Activated naive CD4-positive, alpha-beta T cell treated with anti-CD3 and anti-CD28 coated beads for 36 hours (primary cell): ENCODE results near the gene LRRC37B. TPM values are rescaled to one million over a fixed set of nuclear protein-coding genes. Genes with fewer than 3 reads are reported as not detected.

Source experiments
- CTCF ChIA-PET: fragments of 350-600 bp; sonication (Branson Sonifier 250); formaldehyde crosslinking; loops from one replicate; lab custom pipeline; 2021; ENCODE audit warnings: antibody characterized with exemption; lab: Charles Lee
- DNase-seq: peaks from one replicate; pipeline ENCODE4 v3.0.0-alpha.2; 2020
- H3K27ac Mint-ChIP-seq: one replicate; pipeline ENCODE4 v1.8.0; 2021; ENCODE audit warnings: mild to moderate bottlenecking, mixed read lengths
- H3K27me3 Mint-ChIP-seq: one replicate; pipeline ENCODE4 v1.8.0; 2021; ENCODE audit warnings: low read depth, mixed read lengths
- H3K36me3 Mint-ChIP-seq: one replicate; pipeline ENCODE4 v1.8.0; 2021; ENCODE audit warnings: low read depth, mixed read lengths
- H3K4me1 Mint-ChIP-seq: one replicate; pipeline ENCODE4 v1.8.0; 2021; ENCODE audit warnings: low read depth, mixed read lengths
- H3K4me3 Mint-ChIP-seq: one replicate; pipeline ENCODE4 v1.8.0; 2021; ENCODE audit warnings: mild to moderate bottlenecking, moderate library complexity, mixed read lengths
- H3K9me3 Mint-ChIP-seq: one replicate; pipeline ENCODE4 v1.8.0; 2021; ENCODE audit warnings: mixed read lengths
- intact Hi-C: fragments of 100-400 bp; cut with micrococcal nuclease; formaldehyde crosslinking; loops from one replicate; pipeline ENCODE4 v1.15.1; 2023
- total RNA-seq, 2 experiments: library from RNA; stranded (reverse); gene quantifications; one replicate each; pipeline ENCODE4 v1.2.3, GENCODE V29; 2021

Gene LRRC37B
- total RNA-seq, 2 experiments from 2014 or later: 14.4 to 15.0 TPM

- CTCF ChIA-PET: interaction anchor here (1.1 to 2.9 kb wide), 2 partner anchors 34 to 36 kb away, joined by 3 to 10 read pairs; no protein-coding TSS in a partner anchor
- Mint-ChIP-seq H3K9me3 (no peaks in the 10 kb centered on the region), H3K4me1 (peaks cover 38% of the 10 kb centered on the region), H3K4me3 (no peak overlapping the region), H3K27ac (no peak overlapping the region), H3K36me3 (no peaks in the 10 kb centered on the region), H3K27me3 (no peaks in the 10 kb centered on the region)
- intact Hi-C loops: no loop called here
- DNase-seq: no peak
Observed at GRCh38 chr17:32102646-32103186, 95.5 kb downstream of the LRRC37B start.

Other genes starting within 250 kb of the LRRC37B start
- 10 to 100 TPM; 34.4 to 37.6 TPM for gene COPRS, start 148.1 kb upstream of the LRRC37B start, total RNA-seq
- 10 to 100 TPM; 86.1 to 89.6 TPM for gene UTP6, start 105.7 kb upstream of the LRRC37B start, total RNA-seq
- 10 to 100 TPM; 54.7 to 56.8 TPM for gene SUZ12, start 70.4 kb upstream of the LRRC37B start, total RNA-seq
- 10 to 100 TPM; 23.0 to 23.7 TPM for gene RHOT1, start 135.1 kb downstream of the LRRC37B start, total RNA-seq